Endothelial cell of umbilical vein (primary cell): Measurements from ENCODE around the gene KAT6B.

Source experiments
- EZH2 ChIP-seq: IDR thresholded peaks from 2 replicates; pipeline ENCODE4 v1.6.1; 2012; ENCODE audit warnings: borderline replicate concordance, low read depth, mild to moderate bottlenecking, moderate library complexity, low read length, inconsistent platforms; ENCODE audit not compliant: severe bottlenecking
- GATA2 ChIP-seq: IDR thresholded peaks from 2 replicates; pipeline ENCODE4 v1.7.0; 2011; ENCODE audit warnings: low read depth, mild to moderate bottlenecking, moderate library complexity, mixed read lengths, low read length; ENCODE audit not compliant: insufficient read length, insufficient read depth
- MYC ChIP-seq: IDR thresholded peaks from one replicate; pipeline ENCODE4 v1.6.1; 2011; ENCODE audit warnings: mild to moderate bottlenecking, low read depth, low read length
- POLR2A ChIP-seq: IDR thresholded peaks from 2 replicates; pipeline ENCODE4 v1.6.1; 2012; ENCODE audit warnings: low read depth, mild to moderate bottlenecking, control low read depth, low read length
- POLR2AphosphoS5 ChIP-seq: IDR thresholded peaks from 2 replicates; pipeline ENCODE4 v1.6.1; 2012; ENCODE audit warnings: low read depth, mild to moderate bottlenecking, control low read depth, low read length, moderate library complexity; ENCODE audit not compliant: insufficient read depth
- TF ChIP-seq, protein P1 (sequence below), 2 donors: IDR thresholded peaks; 1 replicate in 1 of 2; 2 replicates in 1 of 2; pipeline ENCODE4 v1.5.1; 2011; ENCODE audit warnings: low read length in 2 of 2, mild to moderate bottlenecking in 2 of 2, moderate library complexity in 2 of 2, control low read depth in 1 of 2, inconsistent platforms in 1 of 2, low read depth in 1 of 2; ENCODE audit not compliant: insufficient read depth in 1 of 2; ENCODE audit errors: extremely low read depth in 1 of 2
- TF ChIP-seq, protein P2 (sequence below): IDR thresholded peaks from 2 replicates; pipeline ENCODE4 v1.6.1; 2011; ENCODE audit not compliant: insufficient read depth, insufficient read length

DNA sequence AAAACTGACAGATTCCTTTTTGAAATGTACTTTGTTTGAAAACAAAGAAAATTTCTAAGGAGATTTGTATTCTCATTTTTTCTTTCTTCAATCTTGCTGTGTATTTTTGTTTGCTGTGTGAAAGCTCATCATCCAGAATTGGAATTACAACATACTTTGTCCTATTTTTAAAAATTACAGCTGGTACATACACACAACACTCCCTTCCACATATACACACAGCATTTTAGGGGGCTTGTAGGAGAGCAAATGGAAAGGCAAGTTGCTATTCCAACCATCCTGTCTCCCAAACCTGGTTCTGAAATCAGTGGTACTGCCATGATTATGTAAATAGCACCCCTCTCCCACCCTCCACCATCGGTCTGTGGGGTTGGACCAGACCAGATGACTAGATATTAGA, 184.0 kb downstream of the KAT6B start:
- no peak for TF ChIP-seq POLR2AphosphoS5
- TF ChIP-seq, protein P1, sequence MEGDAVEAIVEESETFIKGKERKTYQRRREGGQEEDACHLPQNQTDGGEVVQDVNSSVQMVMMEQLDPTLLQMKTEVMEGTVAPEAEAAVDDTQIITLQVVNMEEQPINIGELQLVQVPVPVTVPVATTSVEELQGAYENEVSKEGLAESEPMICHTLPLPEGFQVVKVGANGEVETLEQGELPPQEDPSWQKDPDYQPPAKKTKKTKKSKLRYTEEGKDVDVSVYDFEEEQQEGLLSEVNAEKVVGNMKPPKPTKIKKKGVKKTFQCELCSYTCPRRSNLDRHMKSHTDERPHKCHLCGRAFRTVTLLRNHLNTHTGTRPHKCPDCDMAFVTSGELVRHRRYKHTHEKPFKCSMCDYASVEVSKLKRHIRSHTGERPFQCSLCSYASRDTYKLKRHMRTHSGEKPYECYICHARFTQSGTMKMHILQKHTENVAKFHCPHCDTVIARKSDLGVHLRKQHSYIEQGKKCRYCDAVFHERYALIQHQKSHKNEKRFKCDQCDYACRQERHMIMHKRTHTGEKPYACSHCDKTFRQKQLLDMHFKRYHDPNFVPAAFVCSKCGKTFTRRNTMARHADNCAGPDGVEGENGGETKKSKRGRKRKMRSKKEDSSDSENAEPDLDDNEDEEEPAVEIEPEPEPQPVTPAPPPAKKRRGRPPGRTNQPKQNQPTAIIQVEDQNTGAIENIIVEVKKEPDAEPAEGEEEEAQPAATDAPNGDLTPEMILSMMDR (IDR thresholded peaks at IDR 0.05; ENCODE audit: extremely low read depth in 1 of 2, insufficient read depth in 1 of 2, low read depth in 1 of 2, low read length in 2 of 2), result no peak
- TF ChIP-seq MYC, result no peak
- TF ChIP-seq POLR2A, result no peak
- TF ChIP-seq EZH2, result no peak
- TF ChIP-seq, protein P2, sequence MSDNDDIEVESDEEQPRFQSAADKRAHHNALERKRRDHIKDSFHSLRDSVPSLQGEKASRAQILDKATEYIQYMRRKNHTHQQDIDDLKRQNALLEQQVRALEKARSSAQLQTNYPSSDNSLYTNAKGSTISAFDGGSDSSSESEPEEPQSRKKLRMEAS, result no peak
- no peak for TF ChIP-seq GATA2
